ENCODE measurements around the gene GATAD2A. TPM values are rescaled to one million over a fixed set of nuclear protein-coding genes. Genes with fewer than 3 reads are reported as not detected.

GATAD2A gene
- total RNA-seq, 2 experiments from 2014 or later = 104 to 107 TPM

GRCh38 chr19:19535311-19536191, 130.1 kb downstream of the GATAD2A start:
- Mint-ChIP-seq H3K27ac (peak overlapping the region; percentile 42), H3K9me3 (no peaks in the 10 kb centered on the region), H3K4me1 (ENCODE audit: low read depth) (peaks cover 38% of the 10 kb centered on the region), H3K4me3 (no peak overlapping the region), H3K27me3 (no peaks in the 10 kb centered on the region), H3K36me3 (ENCODE audit: low read depth) (peaks cover 12% of the 10 kb centered on the region)
- Histone ChIP-seq H3K4me1 (ENCODE audit: insufficient read depth, low read length) (peaks cover 37% of the 10 kb centered on the region), H3K36me3 (ENCODE audit: insufficient read depth, low read length) (peaks cover 1% of the 10 kb centered on the region), H3K4me3 (ENCODE audit: low read length) (no peak overlapping the region), H3K9me3 (ENCODE audit: control insufficient read depth in 1 of 2, insufficient read depth in 1 of 2, low read length in 2 of 2) (peaks cover 0 to 10% of the 10 kb centered on the region in 2 experiments), H3K27me3 (ENCODE audit: control insufficient read depth in 1 of 2, insufficient read depth in 2 of 2, low read length in 2 of 2) (no peaks in the 10 kb centered on the region), H3K27ac (ENCODE audit: low read depth in 1 of 2, low read length in 2 of 2) (no peak overlapping the region)
- ChIA-PET POLR2A (interaction anchor here (0.6 kb wide), 1 partner anchor 334 kb away, joined by 3 read pairs; no protein-coding TSS in a partner anchor), CTCF (interaction anchor here (1.4 kb wide), 1 partner anchor 108 kb away, joined by 4 read pairs; the partner anchor contains the start of gene GMIP)
- TF ChIP-seq CTCF (IDR thresholded peaks at IDR 0.05) = no peak
- no peak for DNase-seq
- no peak for ATAC-seq (ENCODE audit: poor library complexity)
- intact Hi-C loops (cut with DNase I, micrococcal nuclease) = loop anchor here in 1 of 2 experiments (5.0 kb wide), 2 partner anchors 57 to 202 kb away; no protein-coding TSS in a partner anchor

- Mint-ChIP-seq H3K4me1 (ENCODE audit: low read depth) (peaks cover 45% of the 10 kb centered on the region), H3K36me3 (ENCODE audit: low read depth) (no peaks in the 10 kb centered on the region), H3K9me3 (no peaks in the 10 kb centered on the region), H3K27ac (peak overlapping the region; percentile 51), H3K27me3 (no peaks in the 10 kb centered on the region), H3K4me3 (peak overlapping the region; percentile 71)
- H3K4me1 ChIP-seq (ENCODE audit: insufficient read depth, low read length) = peaks cover 50% of the 10 kb centered on the region
- ATAC-seq (ENCODE audit: poor library complexity) = peak; percentile 3
- intact Hi-C loops (cut with DNase I, micrococcal nuclease) = loop anchor here in 1 of 2 experiments (5.0 kb wide), 2 partner anchors 55 to 200 kb away; no protein-coding TSS in a partner anchor
- H3K9me3 ChIP-seq (ENCODE audit: control insufficient read depth in 1 of 2, insufficient read depth in 1 of 2, low read length in 2 of 2) = peaks cover 0 to 11% of the 10 kb centered on the region in 2 experiments
- no peaks in the 10 kb centered on the region for H3K27me3 ChIP-seq (ENCODE audit: control insufficient read depth in 1 of 2, insufficient read depth in 2 of 2, low read length in 2 of 2)
- H3K36me3 ChIP-seq (ENCODE audit: insufficient read depth, low read length) = no peaks in the 10 kb centered on the region
- POLR2A ChIA-PET = interaction anchor here (0.6 to 1.3 kb wide), 3 partner anchors 12 to 196 kb away, joined by 3 read pairs; partner anchors contain the start of gene ZNF14
- no peak overlapping the region for H3K27ac ChIP-seq (ENCODE audit: low read depth in 1 of 2, low read length in 2 of 2)
- peak in 3 of 14 experiments; percentile 32 to 74 (median 68) for DNase-seq
- CTCF ChIA-PET = interaction anchor here (0.5 kb wide), 1 partner anchor 129 kb away, joined by 3 read pairs; no protein-coding TSS in a partner anchor
- TF ChIP-seq CTCF (IDR thresholded peaks at IDR 0.05) = no peak
- peak overlapping the region; percentile 16 for H3K4me3 ChIP-seq (ENCODE audit: low read length)
Observed at GRCh38 chr19:19537075-19538048, 131.9 kb downstream of the GATAD2A start.

Data from CD4-positive, alpha-beta T cell (primary cell).